OCI-LY1 (cell line): ENCODE data around the gene LHFPL2.

ENCODE experiments used
- H2AFZ ChIP-seq: fragments of 200-600 bp; sonication (generic), shearing (Covaris generic); 2 replicates; pipeline ENCODE4 v1.6.0; 2014; ENCODE audit warnings: antibody characterized with exemption, mild to moderate bottlenecking, low read length
- H3F3A ChIP-seq: fragments of 200-600 bp; sonication (generic), shearing (Covaris generic); 2 replicates; pipeline ENCODE4 v1.6.0; 2014; ENCODE audit warnings: mild to moderate bottlenecking, antibody characterized with exemption, low read length, moderate library complexity; ENCODE audit not compliant: insufficient read depth
- H3K27ac ChIP-seq: fragments of 200-600 bp; sonication (generic); 2 replicates; pipeline ENCODE4 v1.5.1; 2014; ENCODE audit warnings: low read length, mixed run types, mild to moderate bottlenecking, low read depth; ENCODE audit not compliant: poor library complexity, severe bottlenecking
- H3K27me3 ChIP-seq: fragments of 200-600 bp; sonication (generic); 2 replicates; pipeline ENCODE4 v1.6.0; 2014; ENCODE audit warnings: antibody characterized with exemption, mild to moderate bottlenecking, low read length, moderate library complexity; ENCODE audit not compliant: insufficient read depth
- H3K36me3 ChIP-seq: fragments of 200-600 bp; sonication (generic); 2 replicates; pipeline ENCODE4 v1.6.1; 2014; ENCODE audit warnings: mild to moderate bottlenecking, antibody characterized with exemption, low read length, moderate library complexity, mixed read lengths; ENCODE audit not compliant: insufficient read depth
- H3K4me1 ChIP-seq: fragments of 200-600 bp; sonication (generic); 2 replicates; pipeline ENCODE4 v1.5.1; 2014; ENCODE audit warnings: mild to moderate bottlenecking, low read length, moderate library complexity; ENCODE audit not compliant: insufficient read depth, severe bottlenecking
- H3K4me2 ChIP-seq: fragments of 200-600 bp; sonication (generic), shearing (Covaris generic); 2 replicates; pipeline ENCODE4 v1.6.1; 2014; ENCODE audit warnings: low read length
- H3K4me3 ChIP-seq: fragments of 200-600 bp; sonication (generic); 2 replicates; pipeline ENCODE4 v1.5.1; 2014; ENCODE audit warnings: low read length, low read depth, mild to moderate bottlenecking, mixed read lengths; ENCODE audit not compliant: poor library complexity, severe bottlenecking
- H3K79me2 ChIP-seq: fragments of 200-600 bp; shearing (Covaris generic); 2 replicates; pipeline ENCODE4 v1.6.1; 2016; ENCODE audit warnings: mixed run types, low read length, mixed read lengths; ENCODE audit not compliant: insufficient read depth
- H3K9ac ChIP-seq: fragments of 200-600 bp; sonication (generic), shearing (Covaris generic); 2 replicates; pipeline ENCODE4 v1.6.1; 2014; ENCODE audit warnings: mild to moderate bottlenecking, low read length, mixed read lengths
- H3K9me2 ChIP-seq: fragments of 200-600 bp; sonication (generic), shearing (Covaris generic); 2 replicates; pipeline ENCODE4 v1.6.1; 2014; ENCODE audit warnings: low read depth, mild to moderate bottlenecking, low read length, mixed read lengths
- H3K9me3 ChIP-seq: fragments of 200-600 bp; shearing (Covaris generic); 2 replicates; pipeline ENCODE4 v1.6.1; 2014; ENCODE audit warnings: low read length, mixed read lengths
- H4K20me1 ChIP-seq: fragments of 200-600 bp; sonication (generic), shearing (Covaris generic); 2 replicates; pipeline ENCODE4 v1.6.0; 2016; ENCODE audit warnings: mild to moderate bottlenecking, low read length; ENCODE audit not compliant: insufficient read depth
- CTCF ChIP-seq: fragments of 200-600 bp; sonication (generic), shearing (Covaris generic); IDR thresholded peaks from 2 replicates; pipeline ENCODE4 v1.5.1; 2017; ENCODE audit warnings: mild to moderate bottlenecking, antibody characterized with exemption, low read length, moderate library complexity, mixed read lengths
- EZH2 ChIP-seq: fragments of 200-600 bp; sonication (generic), shearing (Covaris generic); IDR thresholded peaks from 2 replicates; pipeline ENCODE4 v1.8.0; 2017; ENCODE audit warnings: borderline replicate concordance, mixed run types, mild to moderate bottlenecking, antibody characterized with exemption, low read length, moderate library complexity, mixed read lengths

Gene LHFPL2

GRCh38 chr5:78552729-78553342, 95.7 kb downstream of the LHFPL2 start:
- Histone ChIP-seq H3K9ac (no peak overlapping the region), H3K27me3 (no peaks in the 10 kb centered on the region), H3K4me2 (no peak overlapping the region), H3K4me3 (no peak overlapping the region), H3F3A (no peaks in the 10 kb centered on the region), H3K9me3 (no peaks in the 10 kb centered on the region), H3K79me2 (no peaks in the 10 kb centered on the region), H2AFZ (no peak overlapping the region), H4K20me1 (no peaks in the 10 kb centered on the region), H3K9me2 (no peaks in the 10 kb centered on the region), H3K36me3 (no peaks in the 10 kb centered on the region), H3K4me1 (no peaks in the 10 kb centered on the region), H3K27ac (no peak overlapping the region)
- no peak for TF ChIP-seq EZH2
- no peak for TF ChIP-seq CTCF

GRCh38 chr5:78550891-78551290, 97.7 kb downstream of the LHFPL2 start:
- Histone ChIP-seq H3K4me2 (no peak overlapping the region), H3K27ac (no peak overlapping the region), H3F3A (no peaks in the 10 kb centered on the region), H3K4me1 (no peaks in the 10 kb centered on the region), H2AFZ (no peak overlapping the region), H4K20me1 (no peaks in the 10 kb centered on the region), H3K27me3 (no peaks in the 10 kb centered on the region), H3K36me3 (no peaks in the 10 kb centered on the region), H3K9ac (no peak overlapping the region), H3K9me3 (no peaks in the 10 kb centered on the region), H3K79me2 (no peaks in the 10 kb centered on the region), H3K9me2 (no peaks in the 10 kb centered on the region), H3K4me3 (no peak overlapping the region)
- TF ChIP-seq CTCF (no peak), EZH2 (no peak)

DNA sequence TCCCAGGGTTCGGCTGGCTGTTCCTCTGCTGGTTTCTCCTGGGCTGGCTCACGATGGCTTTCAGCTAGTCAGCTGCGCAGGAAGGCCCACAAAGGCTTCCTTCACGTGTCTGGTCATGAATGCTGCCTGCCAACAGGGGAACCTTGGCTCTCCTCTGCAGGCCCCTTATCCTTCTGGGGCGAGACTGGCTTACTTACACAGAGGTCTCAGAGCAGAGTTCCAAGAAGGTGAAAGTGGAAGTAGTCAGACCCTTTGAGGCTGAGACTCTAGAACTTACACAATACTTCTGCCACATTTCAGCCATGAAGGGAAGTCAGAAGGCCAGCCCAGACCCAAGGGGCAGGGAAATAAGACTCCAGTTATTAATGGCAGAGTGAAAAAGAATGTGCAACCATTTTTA, 99.5 kb downstream of the LHFPL2 start:
- Histone ChIP-seq H3K36me3 (no peaks in the 10 kb centered on the region), H3K4me1 (no peaks in the 10 kb centered on the region), H2AFZ (no peak overlapping the region), H3K9ac (no peak overlapping the region), H3K9me3 (no peaks in the 10 kb centered on the region), H3F3A (no peaks in the 10 kb centered on the region), H3K27ac (no peak overlapping the region), H3K27me3 (no peaks in the 10 kb centered on the region), H3K4me3 (no peak overlapping the region), H3K79me2 (no peaks in the 10 kb centered on the region), H3K4me2 (no peak overlapping the region), H4K20me1 (no peaks in the 10 kb centered on the region), H3K9me2 (no peaks in the 10 kb centered on the region)
- no peak for TF ChIP-seq EZH2
